ENCODE measurements around the gene BCL7A.
A peak's percentile ranks its signal among the peaks of the same experiment; 100 is the strongest.

The BCL7A gene

GRCh38 chr12:122072031-122072970, 50.6 kb downstream of the BCL7A start:
- H3K27ac ChIP-seq: no peak overlapping the region
- peak; percentile 76 for DNase-seq (ENCODE audit: low read depth, low spot score)

GRCh38 chr12:122073815-122074214, 52.1 kb downstream of the BCL7A start:
- no peak overlapping the region for H3K27ac ChIP-seq
- DNase-seq (ENCODE audit: low read depth, low spot score): no peak

GRCh38 chr12:122076743-122077495, 55.2 kb downstream of the BCL7A start:
- DNase-seq (ENCODE audit: low read depth, low spot score): no peak
- H3K27ac ChIP-seq: no peak overlapping the region

- no peak for DNase-seq (ENCODE audit: low read depth, low spot score)
- peak within 1 kb of the TSS; percentile 88 for H3K27ac ChIP-seq
Observed at GRCh38 chr12:122078141-122079032, 56.7 kb downstream of the BCL7A start, which contains the start of gene MLXIP. Gene MLXIP, plus strand, starts transcription at chr12:122078756. Its CDS starts 98 bp downstream, at chr12:122078854.

GRCh38 chr12:122079033-122079531, 57.4 kb downstream of the BCL7A start:
- DNase-seq (ENCODE audit: low read depth, low spot score): no peak
- peak overlapping the region; percentile 88 for H3K27ac ChIP-seq

GRCh38 chr12:122079532-122080081, 57.9 kb downstream of the BCL7A start:
- H3K27ac ChIP-seq: peak overlapping the region; percentile 88
- DNase-seq (ENCODE audit: low read depth, low spot score): no peak

- DNase-seq (ENCODE audit: low read depth, low spot score): no peak
- H3K27ac ChIP-seq: peak overlapping the region; percentile 88
Observed at GRCh38 chr12:122080149-122081082, 58.7 kb downstream of the BCL7A start.

GRCh38 chr12:122081083-122081696, 59.5 kb downstream of the BCL7A start:
- H3K27ac ChIP-seq: peak overlapping the region; percentile 88
- no peak for DNase-seq (ENCODE audit: low read depth, low spot score)

GRCh38 chr12:122081697-122082221, 60.1 kb downstream of the BCL7A start:
- DNase-seq (ENCODE audit: low read depth, low spot score): no peak
- H3K27ac ChIP-seq: peak overlapping the region; percentile 88

- no peak for DNase-seq (ENCODE audit: low read depth, low spot score)
- no peak overlapping the region for H3K27ac ChIP-seq
Observed at GRCh38 chr12:122082621-122083356, 61.1 kb downstream of the BCL7A start.

- no peak overlapping the region for H3K27ac ChIP-seq
- DNase-seq (ENCODE audit: low read depth, low spot score): no peak
Observed at GRCh38 chr12:122084857-122085405, 63.2 kb downstream of the BCL7A start.

- no peak for DNase-seq (ENCODE audit: low read depth, low spot score)
- no peak overlapping the region for H3K27ac ChIP-seq
Observed at GRCh38 chr12:122085591-122085990, 63.9 kb downstream of the BCL7A start.

GRCh38 chr12:122086116-122086515, 64.4 kb downstream of the BCL7A start:
- no peak overlapping the region for H3K27ac ChIP-seq
- DNase-seq (ENCODE audit: low read depth, low spot score): no peak

GRCh38 chr12:122086641-122087285, 65.1 kb downstream of the BCL7A start:
- no peak overlapping the region for H3K27ac ChIP-seq
- DNase-seq (ENCODE audit: low read depth, low spot score): no peak

- DNase-seq (ENCODE audit: low read depth, low spot score): no peak
- no peak overlapping the region for H3K27ac ChIP-seq
Observed at GRCh38 chr12:122087431-122088178, 65.9 kb downstream of the BCL7A start.
